Tongue (tissue), 2 donors: Measurements from ENCODE around the gene OR10R2. TPM values are rescaled to one million over a fixed set of nuclear protein-coding genes. Genes with fewer than 3 reads are reported as not detected.

Experiments
- DNase-seq: peaks from one replicate; pipeline ENCODE4 v3.0.0-alpha.2; 2015
- total RNA-seq: library from RNA; depleted of rRNA; stranded (reverse); fragments of >200 nt; gene quantifications from one replicate; pipeline ENCODE4 v1.2.3, GENCODE V29; 2014

The OR10R2 gene
- total RNA-seq, 1 donor from 2014 or later = not detected

DNA sequence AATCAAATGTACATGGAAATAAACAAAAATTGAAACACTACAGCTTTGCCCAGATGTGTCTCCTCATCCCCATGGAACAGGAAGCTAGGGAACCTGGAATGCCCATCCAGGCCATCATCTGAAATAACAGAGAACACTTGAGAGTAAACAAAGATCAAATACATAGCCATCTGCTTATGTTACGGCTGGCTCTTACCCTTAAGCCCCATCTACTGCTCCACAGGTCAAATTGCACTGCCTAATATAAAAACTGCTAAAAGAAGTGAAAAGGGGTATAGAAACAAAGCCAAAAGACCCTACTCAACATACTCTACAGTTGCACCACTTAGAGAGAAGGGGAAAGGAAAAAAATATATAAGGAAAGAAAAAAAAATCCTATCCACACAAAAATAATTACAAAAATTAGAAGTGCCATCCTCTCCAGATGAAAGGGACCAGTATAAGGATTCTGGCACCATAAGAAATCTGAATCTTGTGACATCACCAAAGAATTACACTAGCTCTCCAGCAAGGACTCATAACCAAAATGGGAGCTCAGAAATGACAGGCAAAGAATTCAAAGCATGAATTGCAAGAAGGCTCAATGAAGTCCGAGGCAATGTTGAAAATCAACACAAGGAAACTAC is 55.3 kb downstream of the OR10R2 start:
- peak; percentile 10 for DNase-seq

Other genes with a start within 250 kb of the OR10R2 start
- gene CD1A, start 217.8 kb upstream of the OR10R2 start, total RNA-seq = not detected
- gene CD1C, start 182.3 kb upstream of the OR10R2 start, total RNA-seq = 1.9 TPM
- gene CD1B, start 140.7 kb upstream of the OR10R2 start, total RNA-seq = not detected
- not detected for gene CD1E, start 118.3 kb upstream of the OR10R2 start, total RNA-seq
- gene OR10T2, start 72.8 kb upstream of the OR10R2 start, total RNA-seq = not detected
- not detected for gene OR10K2, start 46.0 kb upstream of the OR10R2 start, total RNA-seq
- gene OR10K1, start 10.4 kb upstream of the OR10R2 start, total RNA-seq = not detected
- gene OR6Y1, start 82.2 kb downstream of the OR10R2 start, total RNA-seq = not detected
- not detected for gene OR6P1, start 98.4 kb downstream of the OR10R2 start, total RNA-seq
- not detected for gene OR10X1, start 107.7 kb downstream of the OR10R2 start, total RNA-seq
- gene OR10Z1, start 133.0 kb downstream of the OR10R2 start, total RNA-seq = not detected
- 7.1 TPM for gene SPTA1, start 214.5 kb downstream of the OR10R2 start, total RNA-seq
- not detected for gene OR6K2, start 228.4 kb downstream of the OR10R2 start, total RNA-seq
- not detected for gene OR6K3, start 248.5 kb downstream of the OR10R2 start, total RNA-seq